ENCODE data around the gene SMIM9. TPM values are rescaled to one million over a fixed set of nuclear protein-coding genes. Genes with fewer than 3 reads are reported as not detected.
"Not testable (repeated sequence)": the region's sequence is repeated elsewhere in the genome, so short reads cannot be mapped to it uniquely, and the experiment has no call there.

The SMIM9 gene
- not detected for total RNA-seq

GRCh38 chrX:154834562-154834961, at the start of gene SMIM9:
TSS of gene SMIM9 (minus strand) at chrX:154834662. CDS start at chrX:154830856, 3,806 bp downstream.
- DNase-seq (ENCODE audit: low spot score), result no peak

DNA sequence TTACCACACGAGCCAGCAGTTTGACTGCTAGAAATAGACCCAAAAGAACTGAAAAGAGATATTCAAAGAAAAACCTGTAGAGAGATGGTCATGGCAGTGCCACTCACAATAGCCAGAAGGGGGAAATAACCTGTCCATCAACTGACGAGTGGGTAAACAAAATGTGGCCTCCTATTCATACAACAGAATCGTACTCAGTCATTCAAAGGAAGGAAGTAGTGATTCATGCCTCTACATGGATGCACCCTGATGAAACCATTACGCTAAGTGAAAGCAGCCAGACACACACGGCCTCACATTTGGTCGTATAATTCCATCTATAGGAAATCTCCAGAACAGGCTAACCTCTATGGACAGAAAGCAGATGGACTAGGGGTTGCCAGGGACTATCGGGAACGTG, 49.6 kb upstream of the SMIM9 start:
- DNase-seq (ENCODE audit: low spot score), result not testable (repeated sequence)

GRCh38 chrX:154873329-154873728, 38.9 kb upstream of the SMIM9 start:
- DNase-seq (ENCODE audit: low spot score), result no peak

GRCh38 chrX:154868522-154868921, 34.1 kb upstream of the SMIM9 start:
- DNase-seq (ENCODE audit: low spot score), result not testable (repeated sequence)

GRCh38 chrX:154855256-154855655, 20.8 kb upstream of the SMIM9 start:
- DNase-seq (ENCODE audit: low spot score), result no peak

GRCh38 chrX:154850957-154851611, 16.6 kb upstream of the SMIM9 start:
- DNase-seq (ENCODE audit: low spot score), result no peak

DNA sequence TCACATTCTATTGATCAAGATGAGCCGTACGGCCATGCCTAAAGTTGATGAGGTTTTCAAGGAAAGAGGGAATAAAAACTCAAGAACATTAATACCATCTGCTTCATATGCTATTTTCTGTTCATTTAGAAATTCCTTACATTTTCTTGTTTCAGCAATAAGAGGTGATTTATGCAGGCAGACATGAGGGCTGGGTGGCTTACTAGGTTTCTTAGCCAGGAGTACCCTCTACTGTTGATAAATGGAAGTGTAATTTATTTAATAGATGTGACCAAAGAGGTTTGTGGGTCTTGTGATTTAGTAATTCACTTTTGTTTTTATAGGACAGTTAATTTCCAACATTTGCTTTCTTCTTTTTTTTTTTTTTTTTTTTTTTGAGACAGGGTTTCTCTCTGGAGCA, 6.4 kb upstream of the SMIM9 start:
- no peak for DNase-seq (ENCODE audit: low spot score)

- no peak for DNase-seq (ENCODE audit: low spot score)
These were observed 1.7 kb upstream of the SMIM9 start for GRCh38 chrX:154836163-154836562.

- DNase-seq (ENCODE audit: low spot score), result no peak
These were observed 652 bp downstream of the SMIM9 start for GRCh38 chrX:154833746-154834274.

DNA sequence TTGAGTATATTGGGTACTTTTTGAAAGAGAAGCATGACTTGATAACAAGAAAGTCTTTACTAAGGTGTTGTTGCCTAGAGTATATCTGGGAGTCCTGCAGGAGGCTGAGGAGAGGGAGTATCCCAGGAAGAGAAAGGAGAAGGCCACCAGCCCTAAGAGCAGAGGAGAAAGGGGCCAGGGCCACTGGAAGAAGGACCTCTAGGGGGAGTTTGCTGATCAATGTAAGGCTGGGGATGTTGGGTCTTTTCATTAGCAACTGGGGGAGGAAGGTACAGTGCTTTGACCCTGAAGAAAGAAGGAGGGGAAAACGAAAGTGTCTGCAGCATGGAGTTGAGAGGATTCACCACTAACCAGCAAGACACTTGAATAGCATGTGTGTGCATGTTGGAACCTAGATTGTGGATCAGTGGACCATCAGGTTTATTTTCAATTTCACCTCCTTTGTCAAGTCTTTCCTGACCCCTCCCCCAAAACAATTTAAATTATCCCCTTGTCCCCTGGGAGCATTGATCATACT, 4.5 kb downstream of the SMIM9 start:
- DNase-seq (ENCODE audit: low spot score), result no peak

DNA sequence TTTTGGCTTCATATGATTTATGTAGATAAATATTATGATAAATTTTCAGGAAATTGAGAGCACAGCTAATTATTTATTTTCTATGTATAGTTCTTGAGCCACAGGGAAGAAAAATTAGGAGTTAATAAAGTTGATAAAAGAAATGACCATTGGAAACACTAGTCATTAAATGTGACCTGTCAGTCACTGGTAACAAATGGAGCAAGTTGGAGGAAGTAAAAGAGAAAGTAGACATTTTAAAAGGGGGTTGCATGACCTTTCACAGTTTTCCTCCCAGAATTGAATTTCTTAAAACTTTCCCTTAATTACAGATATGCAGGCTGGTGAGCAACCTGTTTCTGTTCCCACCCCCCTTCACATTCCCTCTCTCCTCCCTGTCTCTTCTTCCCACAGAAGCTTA, 5.3 kb downstream of the SMIM9 start:
- DNase-seq (ENCODE audit: low spot score), result no peak

- DNase-seq (ENCODE audit: low spot score), result no peak
These were observed 6.5 kb downstream of the SMIM9 start for GRCh38 chrX:154828016-154828408.

- no peak for DNase-seq (ENCODE audit: low spot score)
These were observed 7.1 kb downstream of the SMIM9 start for GRCh38 chrX:154827194-154828015.

GRCh38 chrX:154825586-154825985, 8.9 kb downstream of the SMIM9 start:
- DNase-seq (ENCODE audit: low spot score), result not testable (repeated sequence)

DNA sequence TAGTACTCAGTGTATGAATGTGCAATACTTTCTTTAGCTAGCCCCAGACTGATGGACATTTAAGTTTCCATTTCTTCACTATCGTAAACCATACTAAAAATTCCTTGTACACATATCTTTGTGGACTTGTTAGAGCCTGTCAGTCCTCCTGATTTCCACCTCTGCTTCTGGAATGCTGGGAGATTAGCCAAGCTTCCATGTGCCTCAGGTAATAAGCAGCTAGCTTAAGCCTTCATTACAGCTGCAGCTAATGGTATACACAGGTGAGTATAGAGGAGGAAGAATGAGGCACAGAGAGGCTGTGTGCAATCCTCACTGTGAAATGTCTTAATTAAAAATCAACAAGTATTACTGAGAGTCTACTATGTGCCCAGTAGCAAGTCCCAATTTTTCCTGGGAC, 9.8 kb downstream of the SMIM9 start:
- no peak for DNase-seq (ENCODE audit: low spot score)

- DNase-seq (ENCODE audit: low spot score), result no peak
These were observed 12.4 kb downstream of the SMIM9 start for GRCh38 chrX:154822029-154822428.

DNA sequence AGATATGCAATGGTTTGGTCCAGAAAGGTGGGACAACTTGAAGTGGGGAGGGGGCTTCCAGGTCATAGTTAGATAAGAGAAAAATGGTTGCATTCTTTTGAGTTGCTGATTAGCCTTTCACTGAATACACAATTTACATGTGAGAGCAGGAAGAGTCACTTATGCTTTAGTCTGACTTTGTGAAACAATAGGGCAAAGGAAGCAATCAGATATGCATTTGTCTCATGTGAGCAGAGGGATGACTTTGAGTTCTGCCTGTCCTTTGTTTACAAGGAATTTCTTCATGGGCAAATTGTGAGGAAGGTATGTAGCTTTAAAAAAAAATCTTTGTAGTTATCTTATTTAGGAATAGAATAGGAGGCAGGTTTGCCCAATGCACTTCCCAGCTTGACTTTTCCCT, 12.9 kb downstream of the SMIM9 start:
- no peak for DNase-seq (ENCODE audit: low spot score)

- DNase-seq (ENCODE audit: low spot score), result no peak
These were observed 14.6 kb downstream of the SMIM9 start for GRCh38 chrX:154819771-154820341.

DNA sequence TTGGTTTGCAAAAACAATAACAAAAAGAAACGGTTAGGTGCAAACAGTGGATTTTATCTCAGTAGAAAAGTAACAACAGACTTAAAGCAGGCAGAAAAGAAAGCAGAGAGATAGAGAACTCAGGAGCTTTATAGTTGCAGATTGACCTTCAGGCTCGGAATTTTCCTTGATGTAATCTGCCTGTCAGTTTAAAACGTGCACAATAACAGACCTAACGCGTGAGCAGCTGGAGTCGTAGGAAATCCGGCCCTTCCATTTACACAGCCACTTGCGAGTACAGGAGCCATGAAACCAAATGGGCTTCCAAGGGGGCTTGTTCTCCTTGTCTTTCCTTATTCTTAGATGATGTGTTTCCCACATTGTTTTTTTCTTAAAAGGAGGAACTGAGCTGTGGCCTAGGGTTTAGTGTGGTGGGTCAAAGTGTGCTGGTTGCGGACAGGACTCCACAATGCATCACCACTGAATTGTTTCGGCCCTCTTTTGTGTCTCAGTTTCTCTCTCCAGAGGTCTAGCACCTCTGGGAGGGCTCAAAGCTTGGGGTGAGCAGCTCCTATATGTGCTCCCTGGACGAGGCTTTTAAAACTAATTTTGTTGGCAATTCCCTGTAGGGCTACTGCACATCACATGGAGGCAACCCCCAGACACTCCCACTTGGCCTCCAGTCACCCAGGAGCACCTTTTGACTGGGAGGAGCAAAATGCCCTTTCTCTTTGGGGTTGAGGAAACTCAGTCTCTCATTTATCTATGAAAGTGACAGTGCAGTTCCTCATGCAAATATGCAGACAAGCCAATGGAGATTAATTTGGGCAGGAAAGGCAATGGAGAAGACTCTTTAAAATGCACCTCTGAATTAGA, 15.3 kb downstream of the SMIM9 start:
- DNase-seq (ENCODE audit: low spot score), result no peak

GRCh38 chrX:154817048-154817618, 17.3 kb downstream of the SMIM9 start:
- not testable (repeated sequence) for DNase-seq (ENCODE audit: low spot score)

DNA sequence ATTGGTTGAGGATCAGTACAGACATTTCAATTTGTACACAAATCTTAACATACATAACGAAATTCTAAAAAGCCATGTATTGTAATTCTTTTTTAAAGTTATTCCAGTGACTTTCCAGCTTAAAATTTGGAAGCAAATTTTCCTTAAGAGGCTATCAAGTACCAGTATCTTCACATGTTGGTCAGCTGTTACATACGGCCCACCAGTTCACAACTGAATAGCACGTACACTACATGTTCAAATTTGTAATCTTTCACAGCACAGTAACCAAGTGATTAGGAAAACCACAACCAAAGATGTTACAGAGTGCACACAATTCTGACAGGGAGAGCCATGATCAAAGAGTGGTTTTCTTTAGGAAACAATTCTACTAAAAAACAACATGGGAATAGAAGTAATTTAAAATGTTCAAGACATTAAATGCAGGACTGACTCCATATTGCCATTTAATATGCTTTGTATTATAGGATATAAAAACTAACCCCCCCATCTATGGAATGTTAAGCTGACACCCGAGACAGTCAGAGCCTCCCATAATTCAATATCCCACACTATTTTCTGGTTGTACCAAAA, 18.1 kb downstream of the SMIM9 start:
- DNase-seq (ENCODE audit: low spot score), result not testable (repeated sequence)

Measured in ureter (tissue), 1 donor.